ENCODE data around the gene BUD13. TPM values are rescaled to one million over a fixed set of nuclear protein-coding genes. Genes with fewer than 3 reads are reported as not detected.
A peak's percentile ranks its signal among the peaks of the same experiment; 100 is the strongest.

BUD13 gene
- total RNA-seq = 10 to 100 TPM; 35.0 to 37.7 TPM

GRCh38 chr11:116772443-116773202, at the start of gene BUD13:
Gene BUD13 (minus strand): TSS chr11:116772987. CDS start chr11:116772964, 23 bp downstream.
- intact Hi-C loops (cut with micrococcal nuclease) = loop anchor here (1.0 to 10.0 kb wide), 11 partner anchors 8 to 1042 kb away; partner anchors contain the start of genes CEP164, PAFAH1B2, PCSK7 and RNF214
- H3K27ac Mint-ChIP-seq = peak within 1 kb of the TSS; percentile 97
- no peaks in the 10 kb centered on the region for H3K27me3 Mint-ChIP-seq (ENCODE audit: low read depth)
- H3K36me3 Mint-ChIP-seq (ENCODE audit: low read depth) = peaks cover 19% of the 10 kb centered on the region
- peak; percentile 96 for DNase-seq
- peaks cover 48% of the 10 kb centered on the region for H3K4me1 Mint-ChIP-seq (ENCODE audit: low read depth)
- CTCF ChIA-PET = interaction anchor here (0.6 to 5.0 kb wide), 5 partner anchors 14 to 408 kb away, joined by 3 to 21 read pairs (median 5); no protein-coding TSS in a partner anchor
- H3K4me3 Mint-ChIP-seq = peak within 1 kb of the TSS; percentile 99
- H3K9me3 Mint-ChIP-seq = no peaks in the 10 kb centered on the region

GRCh38 chr11:116822575-116822974, 49.8 kb upstream of the BUD13 start:
- CTCF ChIA-PET = interaction anchor here (0.9 to 1.9 kb wide), 3 partner anchors 10 to 31 kb away, joined by 3 to 7 read pairs (median 3); partner anchors contain the start of gene APOA5
- Mint-ChIP-seq H3K4me1 (ENCODE audit: low read depth) (no peaks in the 10 kb centered on the region), H3K27ac (no peak overlapping the region), H3K4me3 (no peak overlapping the region), H3K36me3 (ENCODE audit: low read depth) (no peaks in the 10 kb centered on the region), H3K9me3 (no peaks in the 10 kb centered on the region), H3K27me3 (ENCODE audit: low read depth) (no peaks in the 10 kb centered on the region)
- intact Hi-C loops (cut with micrococcal nuclease) = no loop called here
- DNase-seq = no peak

GRCh38 chr11:116821050-116821918, 48.5 kb upstream of the BUD13 start:
- Mint-ChIP-seq H3K36me3 (ENCODE audit: low read depth) (no peaks in the 10 kb centered on the region), H3K4me1 (ENCODE audit: low read depth) (no peaks in the 10 kb centered on the region), H3K27me3 (ENCODE audit: low read depth) (no peaks in the 10 kb centered on the region), H3K27ac (no peak overlapping the region), H3K4me3 (no peak overlapping the region), H3K9me3 (no peaks in the 10 kb centered on the region)
- CTCF ChIA-PET = interaction anchor here (1.0 to 1.8 kb wide), 2 partner anchors 28 to 30 kb away, joined by 3 to 4 read pairs; partner anchors contain the start of gene APOA5
- no peak for DNase-seq
- intact Hi-C loops (cut with micrococcal nuclease) = no loop called here

GRCh38 chr11:116819049-116819448, 46.3 kb upstream of the BUD13 start:
- CTCF ChIA-PET = no interaction called here
- no peak overlapping the region for H3K4me3 Mint-ChIP-seq

GRCh38 chr11:116814502-116814901, 41.7 kb upstream of the BUD13 start:
- CTCF ChIA-PET = no interaction called here
- no peak for DNase-seq
- Mint-ChIP-seq H3K36me3 (ENCODE audit: low read depth) (no peaks in the 10 kb centered on the region), H3K27me3 (ENCODE audit: low read depth) (no peaks in the 10 kb centered on the region), H3K27ac (no peak overlapping the region), H3K4me1 (ENCODE audit: low read depth) (no peaks in the 10 kb centered on the region), H3K9me3 (no peaks in the 10 kb centered on the region), H3K4me3 (no peak overlapping the region)
- intact Hi-C loops (cut with micrococcal nuclease) = no loop called here

More at GRCh38 chr11:116819049-116819448, 46.3 kb upstream of the BUD13 start:
- DNase-seq = no peak
- Mint-ChIP-seq H3K4me1 (ENCODE audit: low read depth) (no peaks in the 10 kb centered on the region), H3K27me3 (ENCODE audit: low read depth) (no peaks in the 10 kb centered on the region), H3K36me3 (ENCODE audit: low read depth) (no peaks in the 10 kb centered on the region), H3K27ac (no peak overlapping the region), H3K9me3 (no peaks in the 10 kb centered on the region)
- intact Hi-C loops (cut with micrococcal nuclease) = no loop called here

- Mint-ChIP-seq H3K36me3 (ENCODE audit: low read depth) (no peaks in the 10 kb centered on the region), H3K27me3 (ENCODE audit: low read depth) (no peaks in the 10 kb centered on the region), H3K9me3 (no peaks in the 10 kb centered on the region), H3K27ac (no peak overlapping the region), H3K4me3 (no peak overlapping the region), H3K4me1 (ENCODE audit: low read depth) (no peaks in the 10 kb centered on the region)
- intact Hi-C loops (cut with micrococcal nuclease) = no loop called here
- CTCF ChIA-PET = interaction anchor here (1.2 to 2.0 kb wide), 3 partner anchors 9 to 22 kb away, joined by 3 to 8 read pairs (median 4); partner anchors contain the start of genes APOA4 and APOA5
- DNase-seq = no peak
Measured at GRCh38 chr11:116813781-116814471, 41.1 kb upstream of the BUD13 start.

- no peak for DNase-seq
- Mint-ChIP-seq H3K4me3 (no peak overlapping the region), H3K36me3 (ENCODE audit: low read depth) (no peaks in the 10 kb centered on the region), H3K9me3 (no peaks in the 10 kb centered on the region), H3K27ac (no peak overlapping the region), H3K4me1 (ENCODE audit: low read depth) (no peaks in the 10 kb centered on the region), H3K27me3 (ENCODE audit: low read depth) (no peaks in the 10 kb centered on the region)
- intact Hi-C loops (cut with micrococcal nuclease) = no loop called here
- CTCF ChIA-PET = interaction anchor here (0.9 to 2.0 kb wide), 8 partner anchors 10 to 70 kb away, joined by 3 to 8 read pairs (median 3); partner anchors contain the start of genes APOA4, APOA5, APOC3 and ZPR1
Measured at GRCh38 chr11:116813170-116813569, 40.4 kb upstream of the BUD13 start.

GRCh38 chr11:116812109-116812508, 39.3 kb upstream of the BUD13 start:
- Mint-ChIP-seq H3K27me3 (ENCODE audit: low read depth) (no peaks in the 10 kb centered on the region), H3K27ac (no peak overlapping the region), H3K9me3 (no peaks in the 10 kb centered on the region), H3K4me3 (no peak overlapping the region), H3K36me3 (ENCODE audit: low read depth) (no peaks in the 10 kb centered on the region), H3K4me1 (ENCODE audit: low read depth) (no peaks in the 10 kb centered on the region)
- CTCF ChIA-PET = interaction anchor here (0.9 to 2.0 kb wide), 3 partner anchors 19 to 26 kb away, joined by 3 to 8 read pairs (median 4); no protein-coding TSS in a partner anchor
- DNase-seq = no peak
- intact Hi-C loops (cut with micrococcal nuclease) = no loop called here

GRCh38 chr11:116811194-116811593, 38.4 kb upstream of the BUD13 start:
- intact Hi-C loops (cut with micrococcal nuclease) = no loop called here
- Mint-ChIP-seq H3K9me3 (no peaks in the 10 kb centered on the region), H3K4me1 (ENCODE audit: low read depth) (no peaks in the 10 kb centered on the region), H3K27me3 (ENCODE audit: low read depth) (no peaks in the 10 kb centered on the region), H3K4me3 (no peak overlapping the region), H3K36me3 (ENCODE audit: low read depth) (no peaks in the 10 kb centered on the region), H3K27ac (no peak overlapping the region)
- no peak for DNase-seq
- CTCF ChIA-PET = interaction anchor here (1.4 to 1.5 kb wide), 2 partner anchors 18 to 24 kb away, joined by 4 read pairs; no protein-coding TSS in a partner anchor

- intact Hi-C loops (cut with micrococcal nuclease) = no loop called here
- H3K4me1 Mint-ChIP-seq (ENCODE audit: low read depth) = no peaks in the 10 kb centered on the region
- no peak for DNase-seq
- H3K27me3 Mint-ChIP-seq (ENCODE audit: low read depth) = no peaks in the 10 kb centered on the region
- H3K27ac Mint-ChIP-seq = no peak overlapping the region
- no peaks in the 10 kb centered on the region for H3K36me3 Mint-ChIP-seq (ENCODE audit: low read depth)
- no peaks in the 10 kb centered on the region for H3K9me3 Mint-ChIP-seq
- CTCF ChIA-PET = interaction anchor here (2.6 kb wide), 1 partner anchor 17 kb away, joined by 11 read pairs; the partner anchor contains the start of gene APOA5
- H3K4me3 Mint-ChIP-seq = no peak overlapping the region
Measured at GRCh38 chr11:116808262-116809175, 35.7 kb upstream of the BUD13 start.
